GM18517 (cell line): Measurements from ENCODE around the gene LINC00305.
A peak's percentile ranks its signal among the peaks of the same experiment; 100 is the strongest.

ENCODE experiments used
- ATAC-seq: cut with Tn5 transposase; IDR thresholded peaks from one replicate; pipeline ENCODE4 v1.9.1; 2021; ENCODE audit warnings: mild to moderate bottlenecking, moderate library complexity; ENCODE audit not compliant: unreplicated experiment

Gene LINC00305

GRCh38 chr18:64116571-64117175, 32.2 kb downstream of the LINC00305 start:
- no peak for ATAC-seq

- no peak for ATAC-seq
These were observed 33.0 kb downstream of the LINC00305 start for GRCh38 chr18:64115881-64116280.

- no peak for ATAC-seq
These were observed 36.9 kb downstream of the LINC00305 start for GRCh38 chr18:64111950-64112349.

GRCh38 chr18:64110692-64111480, 38.0 kb downstream of the LINC00305 start:
- no peak for ATAC-seq

- ATAC-seq, result no peak
These were observed 44.9 kb downstream of the LINC00305 start for GRCh38 chr18:64103986-64104385.

GRCh38 chr18:64100116-64100922, 48.6 kb downstream of the LINC00305 start:
- ATAC-seq, result peak; percentile 72

GRCh38 chr18:64099244-64099643, 49.6 kb downstream of the LINC00305 start:
- ATAC-seq, result peak; percentile 43

- no peak for ATAC-seq
These were observed 51.4 kb downstream of the LINC00305 start for GRCh38 chr18:64097497-64097896.

GRCh38 chr18:64095056-64095455, 53.8 kb downstream of the LINC00305 start:
- ATAC-seq, result no peak

- no peak for ATAC-seq
These were observed 54.7 kb downstream of the LINC00305 start for GRCh38 chr18:64094210-64094609.

- ATAC-seq, result no peak
These were observed 57.4 kb downstream of the LINC00305 start for GRCh38 chr18:64091526-64091925.

GRCh38 chr18:64090876-64091275, 58.0 kb downstream of the LINC00305 start:
- no peak for ATAC-seq

GRCh38 chr18:64083916-64084315, 65.0 kb downstream of the LINC00305 start:
- no peak for ATAC-seq

- no peak for ATAC-seq
These were observed 66.4 kb downstream of the LINC00305 start for GRCh38 chr18:64082513-64082912.

- ATAC-seq, result no peak
These were observed 66.8 kb downstream of the LINC00305 start for GRCh38 chr18:64082054-64082453.

- ATAC-seq, result no peak
These were observed 74.9 kb downstream of the LINC00305 start for GRCh38 chr18:64073971-64074370.

- ATAC-seq, result no peak
These were observed 93.9 kb downstream of the LINC00305 start for GRCh38 chr18:64055019-64055418.

- no peak for ATAC-seq
These were observed 95.6 kb downstream of the LINC00305 start for GRCh38 chr18:64053246-64053645.

GRCh38 chr18:64052772-64053171, 96.1 kb downstream of the LINC00305 start:
- no peak for ATAC-seq

GRCh38 chr18:64044616-64045015, 104.3 kb downstream of the LINC00305 start:
- ATAC-seq, result no peak

- ATAC-seq, result no peak
These were observed 106.0 kb downstream of the LINC00305 start for GRCh38 chr18:64042728-64043358.
